HPDE6-E6E7 (cell line): ENCODE data around the gene EVA1C.
"Not testable (repeated sequence)": the region's sequence is repeated elsewhere in the genome, so short reads cannot be mapped to it uniquely, and the experiment has no call there.

Experiments used
- DNase-seq: peaks from one replicate; pipeline ENCODE4 v3.0.0; 2011; ENCODE audit warnings: missing footprints; ENCODE audit errors: extremely low spot score

EVA1C gene

DNA sequence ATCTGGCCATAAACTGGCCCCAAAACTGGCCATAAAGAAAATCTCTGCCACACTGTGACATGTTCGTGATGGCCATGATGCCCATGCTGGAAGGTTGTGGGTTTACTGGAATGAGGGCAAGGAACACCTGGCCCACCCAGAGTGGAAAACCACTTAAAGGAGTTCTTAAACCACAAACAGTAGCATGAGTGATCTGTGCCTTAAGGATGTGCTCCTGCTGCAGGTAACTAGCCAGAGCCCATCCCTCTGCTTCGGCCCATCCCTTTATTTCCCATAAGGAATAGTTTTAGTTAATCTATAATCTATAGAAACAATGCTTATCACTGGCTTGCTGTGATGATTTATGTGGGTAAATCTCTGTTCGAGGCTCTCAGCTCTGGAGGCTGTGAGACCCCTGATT is 50.1 kb downstream of the EVA1C start:
- not testable (repeated sequence) for DNase-seq

DNA sequence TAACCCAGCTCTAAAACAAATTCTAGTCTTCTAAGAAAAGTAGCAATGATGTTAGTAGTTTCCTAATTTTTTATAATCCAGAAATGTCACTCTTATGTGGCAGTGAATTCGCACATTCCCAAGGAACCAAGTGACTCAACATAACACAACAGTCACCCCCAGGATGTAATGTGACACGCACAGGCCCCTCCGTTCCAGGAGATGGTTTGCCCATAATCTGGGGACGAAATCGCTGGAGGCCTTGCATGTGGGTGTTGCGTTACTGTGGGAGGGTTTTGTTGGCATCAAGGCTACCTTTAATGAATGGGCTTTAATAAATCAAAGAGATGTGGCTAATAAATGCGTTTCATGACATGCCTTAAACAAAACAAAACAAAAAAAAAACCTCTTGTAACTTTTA is 50.9 kb downstream of the EVA1C start:
- no peak for DNase-seq

DNA sequence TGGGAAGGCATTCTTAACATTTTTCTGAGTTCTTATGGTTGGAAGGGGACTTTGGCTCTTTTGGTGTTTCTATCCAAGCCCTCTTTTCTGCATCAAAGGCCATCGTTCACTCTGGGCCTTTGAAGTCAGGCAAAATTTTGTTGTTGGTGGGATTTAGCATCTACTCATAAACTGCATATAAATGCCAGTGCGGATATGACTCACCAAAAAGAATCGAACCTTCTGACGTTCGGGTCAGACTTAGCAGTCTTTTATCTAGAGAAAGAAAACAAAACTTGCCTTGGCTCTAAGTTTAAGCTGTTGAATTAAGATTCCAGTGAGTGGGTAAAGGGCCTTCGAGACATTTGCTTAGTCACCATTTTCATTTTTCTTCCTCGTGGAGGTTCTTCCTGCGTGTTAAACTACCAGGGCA is 51.4 kb downstream of the EVA1C start:
- DNase-seq: no peak

DNA sequence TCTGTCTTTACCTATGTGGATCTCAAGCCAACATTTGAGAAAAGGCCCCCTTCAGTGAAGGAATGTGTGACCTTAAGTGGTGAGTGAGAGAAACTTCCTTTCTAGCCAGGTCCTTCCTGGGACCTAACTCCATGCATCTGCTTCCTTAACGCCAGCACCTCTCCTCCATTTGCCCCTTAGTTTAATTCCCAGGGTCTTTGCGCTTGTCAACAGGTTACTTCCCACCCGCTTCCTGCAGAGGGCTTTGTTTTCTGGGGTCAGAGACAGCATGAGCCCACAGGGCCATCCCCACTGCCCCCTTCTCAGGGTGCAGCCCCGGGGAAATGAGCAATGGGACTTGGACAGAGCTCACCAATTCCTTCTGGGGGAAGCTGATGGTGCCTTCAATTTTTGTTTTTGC is 54.8 kb downstream of the EVA1C start:
- DNase-seq: no peak

DNA sequence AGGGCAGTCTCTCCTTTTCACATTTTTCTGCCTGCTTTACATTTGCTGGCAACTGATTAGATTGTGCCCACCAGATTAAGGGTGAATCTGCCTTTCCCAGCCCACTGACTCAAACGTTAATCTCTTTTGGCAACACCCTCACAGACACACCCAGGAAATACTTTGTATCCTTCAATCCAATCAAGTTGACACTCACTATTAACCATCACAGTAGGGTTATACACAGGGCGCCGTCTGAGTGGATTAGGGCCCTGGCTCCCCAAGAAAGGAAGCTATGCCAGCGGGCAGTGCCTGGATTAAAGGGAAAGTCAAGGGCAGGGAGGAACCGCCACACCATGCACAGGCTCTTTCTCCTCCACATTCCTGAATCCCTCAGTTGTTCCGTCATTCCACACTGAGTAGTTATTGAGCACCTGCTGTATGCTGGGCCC is 56.2 kb downstream of the EVA1C start:
- DNase-seq: no peak

DNA sequence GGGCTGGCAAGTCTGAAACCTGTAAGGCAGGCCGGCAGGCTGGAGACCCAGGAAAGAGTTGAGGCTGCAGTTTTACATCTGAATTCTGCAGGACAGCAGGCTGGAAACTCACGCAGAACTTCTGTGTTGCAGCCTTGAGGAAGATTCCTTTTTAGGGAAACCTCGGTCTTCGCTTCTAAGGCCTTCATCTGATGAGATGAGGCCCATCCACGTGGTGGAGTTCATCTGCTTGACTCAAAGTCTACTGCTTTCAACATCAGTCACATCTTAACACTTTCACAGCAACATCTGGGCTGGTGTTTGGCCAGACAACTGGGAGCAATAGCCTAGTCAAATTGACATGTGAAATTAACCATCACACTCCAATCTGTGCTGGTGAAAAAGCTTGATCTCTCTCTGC is 57.1 kb downstream of the EVA1C start:
- no peak for DNase-seq

DNA sequence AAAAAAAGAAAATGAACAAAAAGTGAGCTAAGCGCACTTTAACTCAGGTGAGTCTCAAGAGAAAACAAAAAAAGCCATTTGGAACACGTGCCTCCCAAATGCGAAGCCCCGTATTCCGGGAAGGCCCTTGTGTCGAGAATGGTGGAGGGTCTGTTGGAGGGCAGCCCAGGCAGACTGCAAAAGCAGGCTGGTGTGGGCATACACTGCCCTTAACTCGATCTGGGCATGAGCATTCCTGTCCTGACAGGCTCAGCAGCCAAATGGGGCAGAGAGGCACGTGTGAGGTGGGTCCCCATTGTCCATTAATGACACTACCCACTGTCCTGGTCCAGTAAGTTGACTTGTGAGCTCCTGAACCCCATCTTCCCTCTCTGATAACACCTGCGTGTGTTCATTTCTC is 57.7 kb downstream of the EVA1C start:
- no peak for DNase-seq

DNA sequence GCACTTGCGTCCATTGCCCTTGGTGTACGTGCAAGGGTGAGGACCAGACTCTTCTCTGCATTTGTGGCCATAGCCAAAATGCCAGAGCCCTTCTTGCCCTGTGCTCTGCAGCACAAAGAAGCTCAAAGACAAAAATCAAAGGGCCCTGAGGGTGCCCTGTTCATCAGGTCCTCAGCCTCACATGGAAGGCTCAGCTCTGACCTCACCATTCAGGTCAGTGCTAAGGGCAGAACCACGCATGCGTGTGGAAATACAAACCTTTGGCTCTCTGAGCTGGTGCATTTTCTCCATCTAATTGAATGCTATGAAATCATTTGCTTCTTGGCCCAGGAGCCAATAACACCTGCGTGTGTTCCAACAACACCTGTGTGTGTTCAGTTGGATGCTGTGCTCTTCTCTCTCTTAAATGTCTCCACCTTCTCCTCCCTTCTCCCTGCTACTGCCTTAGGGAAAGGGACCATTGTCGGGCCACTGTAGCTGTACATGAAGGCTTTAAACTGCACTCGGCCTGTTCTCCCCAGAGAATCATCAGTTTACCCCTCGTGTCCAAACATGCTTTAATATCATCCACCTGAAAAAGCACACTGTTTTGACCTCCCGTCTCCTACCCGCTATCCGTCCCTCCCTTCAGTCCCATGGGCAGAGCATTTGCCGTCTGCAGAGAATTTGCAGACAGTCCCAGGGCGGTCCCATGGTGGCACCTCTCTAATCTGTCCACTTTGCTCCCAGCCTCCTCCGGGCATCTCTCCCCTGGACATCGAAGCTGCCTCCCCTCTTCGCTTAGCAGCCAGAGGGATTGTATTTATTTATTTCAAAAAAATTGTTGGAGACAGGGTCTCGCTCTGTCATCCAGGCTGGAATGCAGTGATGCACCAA is 60.6 kb downstream of the EVA1C start:
- DNase-seq: no peak

DNA sequence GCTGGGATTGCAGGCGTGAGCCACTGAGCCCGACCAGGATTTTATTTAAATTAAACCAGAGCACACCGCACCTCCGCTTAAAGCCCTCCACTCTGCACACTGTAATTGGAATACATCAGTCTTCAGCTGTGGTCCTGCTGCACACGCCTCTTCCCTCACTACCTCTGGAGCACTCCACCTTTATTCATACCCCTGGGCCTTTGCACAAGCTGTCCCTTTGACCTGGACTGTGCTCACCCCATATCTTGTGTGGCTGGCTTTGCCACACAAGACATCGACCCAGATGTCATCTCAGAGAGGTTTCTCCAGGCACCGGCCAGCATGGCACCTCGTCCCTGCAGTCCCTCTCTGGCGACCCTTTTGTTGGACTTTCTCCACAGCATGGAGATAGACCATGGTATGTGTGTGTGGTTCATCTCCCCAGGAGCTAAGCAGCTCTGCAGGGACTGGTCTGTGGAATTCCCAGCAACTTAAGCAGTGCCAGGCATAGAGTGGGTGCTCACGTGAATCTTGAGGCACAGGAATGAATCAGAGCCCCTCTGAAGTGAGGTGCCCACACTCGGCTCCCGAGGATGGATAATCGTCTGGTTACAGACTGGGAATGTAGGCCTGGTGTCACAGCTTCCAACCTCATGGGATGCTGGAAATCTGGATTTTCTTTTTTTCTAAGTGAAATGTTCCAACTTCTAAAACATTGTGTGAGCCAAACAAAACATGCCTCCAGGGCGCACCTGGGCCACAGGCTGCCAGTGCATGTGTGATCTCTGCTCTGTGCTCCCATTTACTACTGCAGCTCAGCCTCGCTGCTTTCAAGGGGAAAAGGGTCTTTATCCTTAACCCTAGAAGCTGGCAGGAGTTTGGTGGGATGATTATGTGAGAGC is 61.9 kb downstream of the EVA1C start:
- DNase-seq: no peak

DNA sequence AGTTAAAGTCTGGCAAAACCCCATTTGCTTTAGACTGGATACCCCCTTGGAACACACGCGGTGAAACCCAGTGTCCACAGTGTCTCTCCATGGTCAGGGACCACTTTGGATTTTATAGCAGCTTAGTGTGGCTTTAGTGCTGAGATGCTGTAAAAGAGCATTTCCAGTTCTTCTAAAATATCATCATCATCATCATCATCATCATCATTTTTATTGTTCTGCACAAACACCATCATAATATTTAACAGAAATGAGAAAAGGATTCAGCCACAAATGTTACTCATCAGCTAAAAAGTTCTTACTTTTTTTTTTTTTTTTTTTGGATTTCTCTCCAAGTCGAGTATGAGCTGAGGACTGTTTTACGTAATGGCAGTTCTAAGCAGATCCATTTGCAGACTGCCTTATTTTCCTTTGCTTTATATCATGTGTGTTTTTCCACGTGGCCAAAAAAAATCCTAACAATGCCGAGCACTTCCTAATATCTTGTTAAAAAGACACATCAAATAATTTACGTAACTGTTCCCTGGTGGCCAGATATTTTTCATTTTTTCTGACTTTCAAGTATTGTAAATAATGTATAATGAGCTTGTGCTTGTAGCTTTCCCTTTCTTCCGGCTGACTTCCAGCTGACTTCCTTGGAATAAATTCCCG is 62.8 kb downstream of the EVA1C start:
- no peak for DNase-seq

DNA sequence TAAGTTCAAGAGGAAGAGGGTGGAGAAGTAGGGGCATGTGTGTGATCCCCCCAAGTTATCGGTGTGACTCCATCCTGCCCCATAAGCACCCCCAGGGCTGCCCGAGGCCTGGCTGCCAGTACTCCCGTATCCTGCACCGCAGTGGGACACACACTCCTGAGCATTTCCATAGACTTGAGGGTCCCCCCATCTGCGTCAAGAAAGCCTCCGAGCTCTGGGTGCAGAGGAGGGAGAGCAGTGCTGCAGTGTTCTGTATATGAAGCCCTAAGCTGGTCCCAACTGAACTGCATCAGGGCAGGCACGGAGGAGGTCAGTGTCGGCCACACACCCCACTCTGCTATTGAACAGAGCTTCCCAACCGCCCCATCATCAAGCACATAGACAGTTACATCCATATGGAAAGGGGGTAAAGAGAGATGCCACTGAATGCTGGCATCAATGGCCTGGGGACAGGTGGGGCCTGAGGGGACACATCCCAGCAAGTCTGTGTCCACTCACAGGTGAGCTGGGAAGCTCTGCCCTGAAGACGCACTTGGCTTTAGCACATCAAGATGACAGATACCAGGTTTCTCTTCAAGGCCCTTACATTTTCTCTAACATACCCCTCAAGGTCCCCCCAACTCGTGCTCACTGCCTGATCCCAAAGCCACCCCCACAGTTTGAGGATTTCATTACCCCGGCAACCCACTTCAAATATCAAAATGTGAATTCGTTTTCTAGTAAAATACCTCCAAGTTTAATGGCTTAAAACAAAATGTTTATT is 64.3 kb downstream of the EVA1C start:
- DNase-seq: no peak

DNA sequence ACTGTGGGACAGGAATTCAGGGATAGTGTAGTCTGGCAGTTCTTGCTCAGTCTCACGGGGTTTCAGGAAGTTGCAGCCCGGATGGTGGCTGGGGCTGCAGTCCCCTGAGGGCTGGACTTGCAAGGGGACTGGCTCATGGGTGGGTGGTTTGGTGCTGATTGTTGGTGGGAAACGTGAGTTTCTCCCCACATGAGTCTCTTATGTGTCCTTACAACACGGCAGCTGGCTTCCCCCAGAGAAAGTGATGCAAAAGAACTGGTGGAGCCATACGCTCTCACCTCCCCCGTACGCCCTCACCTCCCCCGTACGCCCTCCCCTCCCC is 64.9 kb downstream of the EVA1C start:
- no peak for DNase-seq

DNA sequence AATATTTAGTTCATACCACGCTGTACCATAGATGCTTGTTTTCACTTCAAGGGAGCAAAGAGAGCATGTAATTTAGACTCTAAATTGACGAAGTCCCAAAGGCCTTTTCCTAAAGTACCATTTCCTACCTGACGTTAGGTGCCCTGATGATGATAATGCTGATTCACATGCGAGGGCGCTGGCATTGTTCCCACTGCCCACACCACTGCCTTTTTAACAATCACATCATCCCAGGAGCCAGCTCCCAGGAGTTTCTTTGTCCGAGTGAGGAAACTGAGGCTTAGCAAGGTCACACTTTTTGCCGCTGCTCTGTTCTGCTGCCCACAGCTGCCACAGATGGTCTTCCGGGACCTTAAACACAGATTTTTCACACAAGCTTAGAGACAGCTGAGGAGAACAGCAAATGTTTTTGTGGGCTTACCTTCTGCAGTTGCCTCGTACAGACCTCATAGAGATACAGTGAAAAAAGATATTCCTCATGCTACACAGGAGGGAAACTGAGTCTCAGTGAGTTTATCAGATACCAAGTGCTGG is 69.4 kb downstream of the EVA1C start:
- no peak for DNase-seq

DNA sequence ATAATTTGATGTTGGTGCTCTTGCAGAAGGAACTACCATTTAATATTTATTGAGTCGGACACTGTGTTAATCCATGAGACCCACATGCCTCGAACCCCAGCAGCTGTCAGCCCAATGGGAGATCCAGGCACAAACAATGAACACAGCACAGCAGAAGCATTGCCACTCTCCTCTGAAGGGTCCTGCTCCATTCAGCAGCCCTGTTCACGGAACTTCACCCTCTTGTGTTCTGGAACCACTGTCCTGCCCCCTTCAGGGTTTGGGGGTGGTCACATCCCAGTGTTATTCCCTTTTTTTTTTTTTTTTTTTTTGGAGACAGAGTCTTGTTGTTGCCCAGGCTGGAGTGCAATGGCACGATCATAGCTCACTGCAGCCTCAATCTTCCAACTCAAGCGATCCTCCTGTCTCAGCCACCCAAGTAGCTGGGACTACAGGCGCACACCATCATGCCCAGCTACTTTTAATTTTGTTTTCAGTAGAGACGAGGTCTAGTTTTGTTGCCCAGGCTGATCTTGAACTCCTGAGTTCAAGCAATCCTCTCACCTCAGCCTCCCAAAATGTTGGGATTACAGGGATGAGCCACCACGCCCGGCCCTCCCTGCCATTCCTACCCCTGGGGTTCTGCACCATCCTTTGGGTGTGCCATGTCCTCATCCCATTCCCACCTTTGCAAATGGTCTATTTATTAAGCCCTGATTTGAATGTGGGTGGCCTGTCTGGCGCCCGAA is 70.2 kb downstream of the EVA1C start:
- no peak for DNase-seq

DNA sequence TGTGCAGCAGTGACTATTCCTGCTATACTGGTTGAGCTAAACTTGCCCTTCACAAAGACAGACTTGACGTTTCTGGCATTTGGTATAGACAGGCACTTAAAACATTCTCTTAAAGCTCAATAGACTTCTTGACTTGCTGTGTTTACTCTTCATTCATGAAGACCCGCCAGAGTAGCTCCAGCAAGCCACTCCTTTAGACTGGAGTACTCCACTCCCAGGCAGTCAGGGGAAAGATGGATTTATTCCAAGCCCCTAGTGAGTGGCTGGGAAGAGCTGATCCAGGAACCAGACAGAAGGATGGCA is 70.7 kb downstream of the EVA1C start:
- DNase-seq: no peak

DNA sequence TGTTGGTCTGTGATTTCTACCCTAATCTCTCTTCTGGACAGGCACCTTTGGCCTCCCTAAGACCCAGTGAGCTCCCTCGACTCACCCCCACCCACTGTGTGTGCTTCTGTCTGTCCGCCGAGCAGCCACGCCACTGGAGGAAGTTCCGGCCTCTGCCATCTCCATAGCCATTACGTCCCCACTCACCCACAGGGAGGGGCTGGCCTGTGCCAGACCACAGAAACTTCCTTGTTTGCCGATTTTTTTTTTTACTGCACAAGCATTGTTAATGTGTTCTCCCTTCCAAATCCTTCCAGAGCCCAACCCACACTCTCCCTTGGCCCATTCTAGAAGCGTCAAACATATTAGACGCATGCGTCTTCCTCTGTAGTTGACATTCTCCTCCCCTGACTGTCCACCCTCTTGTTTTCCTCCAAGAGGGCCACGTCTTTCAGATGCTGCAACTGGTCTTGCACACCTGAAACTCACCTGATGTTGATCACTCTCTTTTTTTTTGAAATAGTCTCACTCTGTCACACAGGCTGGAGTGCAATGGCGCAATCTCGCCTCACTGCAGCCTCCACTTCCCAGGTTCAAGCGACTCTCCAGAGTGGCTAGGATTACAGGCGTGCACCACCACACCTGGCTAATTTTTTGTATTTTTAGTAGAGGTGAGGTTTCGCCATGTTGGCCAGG is 72.3 kb downstream of the EVA1C start:
- DNase-seq: no peak

DNA sequence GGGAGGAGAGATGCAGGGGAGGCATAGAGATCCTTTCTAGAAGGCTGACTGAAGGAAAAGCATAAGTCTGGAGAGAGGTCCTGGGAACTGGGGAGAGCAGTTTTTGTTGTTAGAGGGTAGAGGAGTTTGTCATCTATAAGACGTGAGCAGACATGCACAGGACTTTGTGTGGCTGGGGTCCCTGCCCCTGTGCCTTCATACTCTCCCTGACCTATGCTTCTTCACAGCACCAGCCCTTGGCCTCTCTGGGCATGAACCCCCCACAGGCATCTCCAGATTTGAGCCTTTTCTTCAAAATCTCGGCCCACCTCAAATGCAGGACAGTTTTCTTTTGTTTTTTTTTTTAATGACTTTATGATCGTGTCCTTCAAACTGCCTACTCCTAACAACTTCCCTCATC is 79.9 kb downstream of the EVA1C start:
- DNase-seq: no peak

DNA sequence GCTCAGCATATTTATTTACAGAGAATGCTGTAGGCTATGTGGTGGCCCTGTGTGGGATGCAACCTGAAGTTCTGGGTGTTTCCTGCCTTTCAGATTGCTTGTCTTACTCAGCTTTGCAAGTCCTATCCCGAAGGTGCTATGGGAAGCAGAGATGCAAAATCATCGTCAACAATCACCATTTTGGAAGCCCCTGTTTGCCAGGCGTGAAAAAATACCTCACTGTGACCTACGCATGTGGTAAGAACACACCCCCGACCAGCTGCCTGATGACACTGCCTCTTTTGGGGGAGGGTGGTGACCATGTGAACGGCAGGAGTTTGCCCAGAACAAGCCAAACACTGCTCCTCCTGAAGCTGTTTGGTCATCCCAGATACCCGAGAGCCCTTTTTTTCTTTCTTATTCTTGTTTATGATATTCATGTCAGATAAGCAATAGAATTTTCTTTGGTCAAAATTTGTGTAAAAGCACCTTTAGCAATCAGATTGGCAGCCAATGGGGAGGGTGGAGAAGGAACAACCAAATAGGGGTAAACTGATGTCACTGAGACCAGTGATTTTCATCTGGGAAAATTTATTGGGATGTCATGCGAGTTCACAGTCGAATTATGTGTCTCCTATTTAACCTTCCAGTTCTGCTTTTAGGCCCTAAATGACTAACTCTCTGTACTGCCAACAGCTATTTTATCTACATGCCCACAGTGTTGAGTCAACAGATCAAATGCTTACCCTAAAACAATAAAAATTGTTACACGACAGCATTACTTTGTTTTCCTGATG is 82.6 kb downstream of the EVA1C start:
- peak; percentile 19 for DNase-seq

DNA sequence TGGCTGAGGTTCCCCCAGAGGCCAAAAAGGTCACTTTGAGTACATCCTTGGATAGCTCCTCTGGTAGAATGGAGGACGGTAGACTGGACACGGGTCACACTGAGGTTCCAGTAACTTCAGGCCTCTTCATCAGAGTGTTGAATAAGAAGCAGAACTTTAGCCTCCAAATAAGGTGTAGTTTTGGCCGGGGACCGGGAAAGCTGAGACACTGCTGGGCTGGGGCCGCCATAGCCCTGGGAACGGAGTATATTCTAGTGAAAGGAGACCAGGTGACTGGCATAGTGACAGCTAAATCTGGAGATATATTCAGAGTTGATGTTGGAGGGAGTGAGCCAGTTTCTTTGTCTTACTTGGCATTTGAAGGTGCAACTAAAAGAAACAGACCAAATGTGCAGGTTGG is 84.1 kb downstream of the EVA1C start:
- no peak for DNase-seq
